Effector CD4-positive, alpha-beta T cell (primary cell): ENCODE results near the gene TCF7L1.
"Not testable (repeated sequence)": the region's sequence is repeated elsewhere in the genome, so short reads cannot be mapped to it uniquely, and the experiment has no call there.

Experiments
- DNase-seq: peaks from one replicate; pipeline ENCODE4 v3.0.0-alpha.2; 2020

TCF7L1 gene

GRCh38 chr2:85132397-85132796, 795 bp upstream of the TCF7L1 start:
- no peak for DNase-seq

DNA sequence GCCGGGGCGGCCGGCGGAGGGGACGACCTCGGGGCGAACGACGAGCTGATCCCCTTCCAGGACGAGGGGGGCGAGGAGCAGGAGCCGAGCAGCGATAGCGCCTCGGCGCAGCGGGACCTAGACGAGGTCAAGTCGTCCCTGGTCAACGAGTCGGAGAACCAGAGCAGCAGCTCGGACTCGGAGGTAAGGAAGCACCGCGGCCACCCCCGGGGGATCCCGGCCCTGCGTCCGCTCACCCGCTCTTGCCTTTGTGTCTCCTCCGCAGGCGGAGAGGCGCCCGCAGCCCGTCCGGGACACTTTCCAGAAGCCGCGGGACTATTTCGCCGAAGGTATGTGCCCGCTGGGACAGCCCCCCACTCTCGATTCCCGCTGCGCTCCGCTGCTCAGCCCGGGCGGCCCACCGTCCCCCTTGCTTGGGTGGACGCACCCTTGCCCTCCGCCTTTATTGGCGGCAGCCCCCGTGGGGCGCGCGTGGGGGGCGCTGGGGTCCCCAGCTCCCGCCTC, 611 bp downstream of the TCF7L1 start:
- no peak for DNase-seq

- DNase-seq: no peak
These were observed 1.2 kb downstream of the TCF7L1 start for GRCh38 chr2:85134255-85134895.

DNA sequence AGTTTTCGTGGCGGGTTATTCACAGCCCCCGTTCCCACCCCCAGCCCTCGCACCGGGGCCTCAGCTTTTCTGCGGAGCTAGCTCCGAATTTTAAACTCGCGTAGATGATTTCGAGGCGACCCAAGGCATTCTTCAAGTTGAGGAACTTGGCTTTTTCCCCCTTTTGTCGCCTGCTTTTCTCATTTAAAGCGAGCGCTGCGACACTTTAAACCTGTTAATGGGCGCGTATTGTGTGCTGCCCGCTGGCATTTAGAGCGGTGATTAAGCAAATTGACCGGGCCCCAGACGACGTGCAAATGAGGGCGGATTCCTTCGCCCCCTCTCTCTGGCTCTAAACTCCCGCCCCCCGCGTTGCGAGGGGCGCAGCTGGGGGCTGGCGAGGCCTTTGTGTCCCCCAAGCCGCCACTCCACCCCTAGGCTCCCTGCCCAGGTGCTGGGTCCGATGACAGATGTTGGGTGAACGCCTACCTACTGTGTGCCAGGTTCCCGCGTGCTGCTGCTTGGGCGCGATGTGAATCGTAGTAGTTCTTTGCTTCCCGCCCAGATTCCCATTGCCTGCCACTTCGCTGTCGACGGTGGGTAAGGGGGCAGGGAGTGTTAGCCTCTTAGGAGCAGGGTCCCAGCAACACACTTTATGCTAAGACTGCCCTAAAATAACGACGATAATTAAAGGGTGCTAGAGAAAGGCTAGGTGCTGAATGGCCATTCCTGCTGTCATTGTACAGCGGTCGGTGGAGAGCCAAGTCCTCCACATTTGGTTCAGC, 1.9 kb downstream of the TCF7L1 start:
- no peak for DNase-seq

DNA sequence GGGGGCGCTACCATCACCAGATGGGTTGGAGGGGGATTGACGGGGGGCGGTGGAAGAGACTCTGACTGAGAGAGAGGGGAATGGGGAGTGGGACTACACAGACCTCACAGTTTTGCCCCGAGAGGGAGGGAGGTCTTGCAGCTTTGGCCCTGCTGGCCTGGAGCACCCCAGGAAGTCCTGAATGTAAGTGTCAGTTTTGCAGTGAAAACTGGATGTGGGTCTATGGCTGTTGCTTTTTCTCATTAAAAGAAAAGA, 2.4 kb downstream of the TCF7L1 start:
- no peak for DNase-seq

DNA sequence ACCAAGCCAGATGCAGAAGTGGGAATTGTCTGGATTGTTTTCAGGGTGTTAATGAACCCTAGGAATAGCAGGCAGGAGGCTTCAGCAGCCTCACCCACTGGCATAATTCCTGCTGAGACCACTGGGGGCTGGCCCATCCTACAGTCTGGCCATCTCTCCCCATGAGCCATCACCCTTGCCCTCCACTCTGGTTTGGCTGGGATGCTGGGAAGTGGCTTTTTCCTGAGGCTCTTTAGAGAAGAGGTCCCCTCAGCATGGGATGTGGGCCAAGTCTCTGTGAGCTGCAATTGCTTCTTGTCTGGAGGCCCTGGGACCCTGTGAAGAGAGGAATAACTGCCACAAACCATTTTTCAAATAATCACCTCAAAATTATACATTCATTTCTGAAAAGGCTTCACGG, 4.0 kb downstream of the TCF7L1 start:
- no peak for DNase-seq

- no peak for DNase-seq
These were observed 10.4 kb downstream of the TCF7L1 start for GRCh38 chr2:85143463-85144082.

- DNase-seq: no peak
These were observed 12.1 kb downstream of the TCF7L1 start for GRCh38 chr2:85145116-85145820.

DNA sequence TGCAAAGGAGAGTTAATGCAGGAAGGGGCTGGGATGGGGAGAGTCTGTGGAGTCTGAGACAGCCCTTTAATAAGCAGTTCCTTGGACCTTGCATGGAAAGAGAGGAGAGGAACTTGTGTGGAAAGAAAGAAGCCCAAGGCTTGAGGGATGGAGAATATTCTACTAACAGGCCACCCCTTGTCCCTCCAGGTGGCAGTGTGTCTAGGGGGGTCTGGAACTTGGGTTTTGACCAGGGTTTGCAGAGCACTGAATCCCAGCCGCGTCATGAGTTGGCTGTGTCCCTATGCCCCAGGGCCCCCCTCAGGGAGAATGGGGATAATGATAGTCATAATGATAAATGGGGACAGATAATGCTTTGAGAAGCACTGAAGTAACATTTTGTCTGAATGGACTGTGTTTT, 15.0 kb downstream of the TCF7L1 start:
- DNase-seq: no peak

- no peak for DNase-seq
These were observed 17.8 kb downstream of the TCF7L1 start for GRCh38 chr2:85151026-85151425.

GRCh38 chr2:85152895-85153294, 19.7 kb downstream of the TCF7L1 start:
- DNase-seq: no peak

GRCh38 chr2:85154048-85154753, 21.0 kb downstream of the TCF7L1 start:
- DNase-seq: no peak

DNA sequence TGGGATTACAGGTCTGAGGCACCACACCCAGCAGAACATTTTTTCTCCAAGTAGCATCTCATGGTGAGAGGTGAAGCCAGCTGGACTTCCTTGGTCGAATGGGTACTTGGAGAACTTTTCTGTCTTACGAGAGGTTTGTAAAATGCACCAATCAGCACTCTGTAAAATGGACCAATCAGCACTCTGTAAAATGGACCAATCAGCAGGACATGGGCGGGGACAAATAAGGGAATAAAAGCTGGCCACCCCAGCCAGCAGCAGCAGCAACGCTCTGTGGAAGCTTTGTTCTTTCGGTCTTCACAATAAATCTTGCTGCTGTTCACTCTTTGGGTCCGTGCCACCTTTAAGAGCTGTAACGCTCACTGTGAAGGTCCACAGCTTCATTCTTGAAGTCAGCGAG, 21.9 kb downstream of the TCF7L1 start:
- not testable (repeated sequence) for DNase-seq

DNA sequence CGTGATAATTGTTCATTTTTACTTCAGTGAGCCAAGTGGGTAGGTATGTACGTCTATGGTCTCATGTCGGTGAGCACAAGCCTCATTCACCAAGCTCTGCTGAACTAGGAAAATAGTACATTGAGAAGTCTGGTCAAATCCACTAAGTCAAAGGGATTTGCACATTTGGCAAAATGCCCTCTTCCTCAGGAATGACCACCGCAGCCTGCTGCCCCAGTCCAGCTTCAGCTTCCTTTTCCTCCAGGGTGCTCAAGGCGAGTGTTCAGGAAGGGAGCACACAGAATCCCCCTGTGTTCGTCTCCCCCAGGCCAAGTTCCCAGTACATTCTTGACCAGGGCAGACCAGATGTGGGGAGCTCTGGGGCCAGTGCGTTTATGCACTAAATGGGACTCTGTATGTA, 23.0 kb downstream of the TCF7L1 start:
- DNase-seq: no peak

GRCh38 chr2:85156619-85157018, 23.4 kb downstream of the TCF7L1 start:
- no peak for DNase-seq

- no peak for DNase-seq
These were observed 24.2 kb downstream of the TCF7L1 start for GRCh38 chr2:85157345-85157744.

DNA sequence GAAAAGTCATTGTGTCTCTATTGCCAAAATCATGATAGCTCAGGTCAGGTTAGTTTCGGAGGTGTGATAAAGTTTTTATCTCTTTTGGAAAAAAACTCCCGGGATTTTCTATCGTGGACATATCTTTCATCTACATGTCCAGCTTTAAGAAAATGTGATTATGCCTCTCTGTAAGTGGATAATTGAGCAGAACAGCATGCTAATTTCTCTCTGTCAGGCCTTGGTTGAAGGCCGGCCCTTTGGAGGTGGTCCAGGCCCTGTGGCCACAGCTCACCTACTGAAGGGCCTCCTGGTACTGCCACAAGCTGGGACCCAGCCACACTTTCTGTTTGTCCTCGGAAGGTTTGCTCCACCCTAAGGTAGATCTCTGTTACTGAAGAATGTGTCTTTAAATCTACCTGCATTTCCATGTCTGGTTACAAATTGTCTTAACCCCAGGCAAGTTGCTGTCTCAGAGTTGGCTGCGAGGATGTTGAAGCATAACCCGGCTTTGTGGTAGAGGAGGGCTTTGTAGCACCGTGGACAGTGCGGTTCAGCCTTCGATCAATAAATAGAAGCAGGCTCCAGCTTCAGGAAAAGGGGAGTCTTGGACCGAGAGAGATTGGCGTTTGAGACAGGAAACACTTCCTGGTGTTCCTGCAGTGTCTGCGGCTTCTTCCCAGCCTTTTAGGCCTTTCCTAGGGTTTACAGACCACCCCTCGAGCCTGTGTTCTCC, 25.5 kb downstream of the TCF7L1 start:
- no peak for DNase-seq

DNA sequence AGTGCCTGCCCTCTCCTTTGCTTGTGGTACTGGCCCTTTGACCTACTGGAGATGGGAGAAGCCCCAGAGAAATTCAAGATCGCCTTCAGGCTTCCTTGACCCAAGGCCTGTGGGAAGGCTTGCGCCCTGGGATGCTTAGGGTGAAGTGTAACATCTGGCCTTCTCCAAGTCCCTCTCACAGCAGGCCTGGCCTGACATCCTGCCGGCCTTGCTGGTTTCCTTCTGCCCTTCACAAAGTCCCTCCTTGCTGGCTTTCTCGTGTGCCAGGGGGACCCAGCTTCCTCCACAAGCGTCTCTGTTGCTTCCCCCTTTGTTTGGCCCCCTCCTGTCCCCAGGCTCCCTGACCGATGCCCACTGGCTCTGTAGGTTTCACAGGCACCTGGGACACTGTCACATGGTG, 26.4 kb downstream of the TCF7L1 start:
- DNase-seq: no peak

- DNase-seq: no peak
These were observed 28.1 kb downstream of the TCF7L1 start for GRCh38 chr2:85160966-85161960.

DNA sequence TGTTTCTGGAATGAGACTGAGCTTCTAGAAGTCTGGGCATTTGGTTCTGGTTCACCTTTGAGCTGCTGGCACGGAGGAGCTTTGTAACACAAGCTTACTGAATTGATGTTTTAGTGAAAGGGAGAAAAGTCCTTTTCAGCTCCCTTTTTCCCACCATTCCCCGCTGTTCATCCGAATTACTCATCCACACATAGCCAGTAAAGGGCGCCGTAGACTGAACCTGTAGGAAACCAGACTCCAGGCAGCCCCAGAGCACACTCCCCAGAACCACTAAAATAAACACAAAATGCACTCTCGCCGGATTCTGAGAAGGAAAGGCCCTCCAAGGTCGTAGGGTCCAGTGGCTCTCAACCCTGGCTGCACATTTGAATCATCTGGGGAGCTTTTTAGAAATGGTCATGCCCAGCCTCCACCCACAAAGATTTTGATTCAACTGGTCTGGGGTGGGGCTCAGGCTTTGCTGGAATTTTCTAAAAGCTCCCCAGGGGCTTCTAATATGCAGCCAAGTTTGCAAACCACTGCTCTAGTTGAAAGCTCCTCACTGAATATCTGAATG, 29.6 kb downstream of the TCF7L1 start:
- DNase-seq: no peak

- DNase-seq: no peak
These were observed 30.5 kb downstream of the TCF7L1 start for GRCh38 chr2:85163675-85164074.
